NCI-H1105 (cell line): Measurements from ENCODE around the gene MDH1.

Experiments
- DNase-seq: peaks from one replicate; lab custom pipeline; 2025; lab: John Stamatoyannopoulos, UW

The MDH1 gene

DNA sequence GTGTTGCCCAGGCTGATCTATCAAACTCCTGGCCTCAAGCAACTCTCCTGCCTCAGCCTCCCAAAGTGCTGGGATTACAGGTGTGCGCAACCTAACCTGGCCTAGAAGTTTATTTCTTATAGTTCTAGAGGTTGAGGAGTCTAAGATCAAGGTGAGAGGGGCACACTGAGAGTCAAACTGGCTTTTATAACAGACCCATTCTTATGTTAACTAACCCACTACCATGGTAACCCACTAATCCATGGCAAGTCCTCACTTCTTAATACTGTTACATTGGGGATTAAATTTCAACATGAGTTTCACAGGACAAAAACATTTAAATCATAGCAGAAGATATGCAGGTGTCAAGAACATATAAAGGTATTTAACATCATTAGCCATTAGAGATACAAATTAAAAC is 50.6 kb downstream of the MDH1 start:
- DNase-seq: no peak

GRCh38 chr2:63642946-63643345 is 54.2 kb downstream of the MDH1 start:
- no peak for DNase-seq

DNA sequence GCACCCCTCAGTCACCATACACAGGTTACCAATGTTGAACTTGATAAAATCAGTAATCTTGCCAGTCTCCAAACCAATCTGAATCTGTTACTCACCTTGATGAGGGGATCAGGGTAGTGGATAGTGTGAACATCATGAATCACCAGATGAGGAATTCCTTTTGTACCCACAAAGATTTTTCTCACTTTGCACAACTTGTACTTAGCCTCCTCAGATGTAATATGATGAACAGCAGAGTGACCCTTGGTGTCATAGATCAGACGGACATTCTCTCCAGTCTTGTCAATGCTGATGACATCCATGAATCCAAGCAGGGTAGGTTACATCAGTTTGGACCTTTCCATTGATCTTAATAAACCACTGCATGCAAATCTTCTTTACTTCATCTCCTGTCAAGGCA is 54.7 kb downstream of the MDH1 start:
- no peak for DNase-seq

- DNase-seq: no peak
Measured at GRCh38 chr2:63648632-63649031, 59.9 kb downstream of the MDH1 start.

DNA sequence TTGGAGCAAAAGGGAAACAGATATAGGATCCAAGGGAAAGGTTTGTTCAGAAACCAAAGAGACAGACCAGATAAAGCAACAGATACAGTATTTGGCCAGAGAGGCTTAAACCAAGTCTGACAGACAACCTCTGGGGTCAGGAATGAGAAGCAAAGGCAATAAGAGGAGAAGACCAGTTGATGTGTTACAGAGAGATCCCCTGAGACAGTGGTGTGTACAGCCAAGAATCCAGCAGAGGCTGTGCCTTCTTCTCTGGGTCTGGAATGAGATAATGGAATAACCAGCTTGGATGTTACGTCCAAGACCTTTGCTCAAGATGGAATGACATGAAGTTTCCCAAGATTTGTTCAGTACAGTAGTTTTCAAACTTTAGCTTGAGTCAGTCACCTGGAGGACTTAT is 61.1 kb downstream of the MDH1 start:
- no peak for DNase-seq

DNA sequence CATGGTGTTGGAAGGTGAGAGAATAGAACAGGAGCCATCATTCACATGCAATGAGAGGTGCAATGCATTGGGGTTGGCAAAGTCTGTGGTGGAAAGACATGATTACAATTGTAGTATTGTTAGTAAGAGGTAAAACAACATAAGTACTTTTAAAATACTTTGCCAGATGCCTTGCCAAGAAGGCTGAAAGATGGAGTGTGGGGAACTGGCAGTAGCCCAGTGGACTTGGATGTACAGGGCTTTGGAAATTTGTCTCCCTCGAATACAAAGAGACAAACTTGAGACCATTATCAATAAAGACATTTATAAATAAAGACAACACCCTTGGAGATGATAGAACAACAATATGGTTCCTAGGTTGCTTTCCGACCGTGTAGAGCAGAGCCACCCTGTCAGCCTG is 62.0 kb downstream of the MDH1 start:
- DNase-seq: no peak

GRCh38 chr2:63651356-63651755 is 62.6 kb downstream of the MDH1 start:
- no peak for DNase-seq

DNA sequence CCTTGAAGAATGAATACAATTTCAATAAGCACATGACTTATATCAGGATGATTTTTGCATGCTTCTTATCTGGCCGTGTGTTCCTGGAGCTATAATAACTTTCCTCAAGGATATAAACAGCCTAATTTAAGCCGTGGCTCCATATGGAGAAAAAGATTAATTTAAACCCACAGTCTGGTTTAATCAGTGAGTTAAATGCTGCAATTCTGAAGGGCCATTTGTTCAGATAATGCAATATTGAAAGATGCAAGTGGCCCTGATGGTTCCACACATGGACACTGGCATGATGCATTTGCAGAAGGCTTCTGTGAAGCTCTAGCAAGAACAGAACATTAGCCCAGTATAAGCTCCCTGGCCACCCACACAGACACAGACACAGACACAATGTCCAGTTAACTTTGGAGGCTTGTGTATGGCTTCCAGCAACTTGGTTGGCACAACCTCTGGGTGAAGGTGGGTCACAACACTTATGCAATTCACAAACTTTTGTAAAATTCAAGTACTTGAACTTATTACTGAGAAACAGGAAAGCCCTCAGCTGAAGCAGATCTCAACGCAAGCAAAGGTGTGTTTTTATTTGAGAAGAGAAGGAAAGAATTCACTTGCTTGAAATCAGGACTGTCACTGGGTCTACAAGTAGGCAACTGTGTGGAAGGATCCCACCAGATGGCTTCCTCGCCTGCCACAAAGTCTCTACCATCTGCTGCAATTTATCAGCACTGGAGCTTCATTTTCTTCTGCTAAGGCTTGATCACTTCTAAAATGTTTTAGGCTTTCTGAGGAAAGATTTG is 63.3 kb downstream of the MDH1 start:
- DNase-seq: no peak

DNA sequence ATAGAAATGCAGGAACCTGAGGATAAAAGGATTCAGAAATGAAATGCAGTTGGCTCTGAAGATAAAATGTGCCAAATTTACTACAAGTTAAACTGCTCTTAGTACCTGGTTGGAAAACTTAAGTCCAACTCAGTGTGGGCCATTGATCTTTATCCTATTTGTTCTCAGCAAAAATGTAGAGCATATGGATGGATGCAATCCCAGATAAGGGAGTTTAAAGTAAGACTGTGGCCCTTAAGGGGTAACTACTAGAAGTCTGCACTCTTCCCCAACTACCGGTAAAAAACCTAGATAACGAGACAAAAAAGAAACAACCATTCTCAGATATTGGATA is 63.9 kb downstream of the MDH1 start:
- no peak for DNase-seq

DNA sequence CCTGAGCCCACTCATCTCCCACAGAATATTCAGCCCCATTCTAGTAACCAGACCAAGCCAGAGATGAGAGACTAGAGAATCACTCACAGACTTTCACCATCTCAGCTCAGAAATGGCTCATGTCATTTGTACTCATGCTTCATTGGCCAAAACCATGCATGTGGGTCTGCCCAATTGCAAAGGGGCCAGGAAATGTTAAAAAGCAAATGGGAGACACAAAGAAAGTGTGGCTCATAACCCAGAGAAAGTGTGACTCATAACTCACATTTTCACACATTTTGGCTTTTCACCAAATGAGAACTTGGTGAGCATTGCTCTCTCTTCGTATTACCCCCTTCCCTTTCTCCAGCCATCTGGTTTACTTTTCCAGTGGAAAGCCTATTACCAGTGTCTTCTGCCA is 66.2 kb downstream of the MDH1 start:
- no peak for DNase-seq
